GM12892 (cell line): ENCODE measurements around the gene PLA2G6.
A peak's percentile ranks its signal among the peaks of the same experiment; 100 is the strongest.

Experiments used
- DNase-seq: peaks from one replicate; pipeline ENCODE4 v3.0.0; 2011; ENCODE audit not compliant: insufficient read length
- FAIRE-seq: peaks from 2 replicates; lab custom pipeline; 2011; peaks lifted over from hg19 to GRCh38; lab: Jason Lieb, UNC
- POLR2A ChIP-seq: IDR thresholded peaks from 2 replicates; pipeline ENCODE4 v1.6.1; 2011; ENCODE audit warnings: low read depth, low read length, control low read depth
- POLR2AphosphoS5 ChIP-seq: IDR thresholded peaks from 2 replicates; pipeline ENCODE4 v1.6.1; 2011; ENCODE audit warnings: low read depth, low read length, control low read depth
- TAF1 ChIP-seq: IDR thresholded peaks from 2 replicates; pipeline ENCODE4 v1.6.1; 2011; ENCODE audit warnings: low read depth, mild to moderate bottlenecking, control low read depth, low read length, borderline replicate concordance

Gene PLA2G6

GRCh38 chr22:38212442-38212841 is 30.8 kb upstream of the PLA2G6 start:
- DNase-seq, result no peak
- TF ChIP-seq POLR2AphosphoS5 (no peak), POLR2A (no peak), TAF1 (no peak)
- FAIRE-seq, result no peak

GRCh38 chr22:38211556-38211955 is 29.9 kb upstream of the PLA2G6 start:
- TF ChIP-seq POLR2A, result no peak
- no peak for TF ChIP-seq TAF1
- TF ChIP-seq POLR2AphosphoS5, result no peak
- FAIRE-seq, result no peak
- no peak for DNase-seq

- FAIRE-seq, result no peak
- DNase-seq, result no peak
- no peak for TF ChIP-seq POLR2A
- TF ChIP-seq TAF1, result no peak
- no peak for TF ChIP-seq POLR2AphosphoS5
Observed at GRCh38 chr22:38208551-38208968, 26.9 kb upstream of the PLA2G6 start.

- DNase-seq (no peak), FAIRE-seq (no peak)
- TF ChIP-seq POLR2AphosphoS5 (no peak), POLR2A (no peak)
Observed at GRCh38 chr22:38207898-38208432, 26.3 kb upstream of the PLA2G6 start.

- FAIRE-seq (no peak), DNase-seq (no peak)
- no peak for TF ChIP-seq TAF1
- no peak for TF ChIP-seq POLR2A
- no peak for TF ChIP-seq POLR2AphosphoS5
Observed at GRCh38 chr22:38205261-38206128, 23.9 kb upstream of the PLA2G6 start.

GRCh38 chr22:38204784-38205183 is 23.2 kb upstream of the PLA2G6 start:
- TF ChIP-seq POLR2A, result no peak
- TF ChIP-seq POLR2AphosphoS5, result no peak
- TF ChIP-seq TAF1, result no peak
- DNase-seq, result no peak
- peak; percentile 86 for FAIRE-seq

GRCh38 chr22:38203855-38204514 is 22.4 kb upstream of the PLA2G6 start:
- TF ChIP-seq POLR2AphosphoS5, result no peak
- no peak for TF ChIP-seq POLR2A
- TF ChIP-seq TAF1, result no peak
- DNase-seq (no peak), FAIRE-seq (no peak)

- TF ChIP-seq POLR2A (no peak), POLR2AphosphoS5 (no peak), TAF1 (no peak)
- FAIRE-seq (peak; percentile 81), DNase-seq (no peak)
Observed at GRCh38 chr22:38203090-38203810, 21.6 kb upstream of the PLA2G6 start.

GRCh38 chr22:38202437-38203089 is 20.9 kb upstream of the PLA2G6 start:
- DNase-seq (no peak), FAIRE-seq (peak; percentile 67)

GRCh38 chr22:38201711-38202436 is 20.2 kb upstream of the PLA2G6 start, which contains the start of gene MAFF:
MAFF (plus strand) TSS chr22:38201994; CDS start chr22:38213854, 11,860 bp downstream.
- FAIRE-seq (peak; percentile 95), DNase-seq (peak; percentile 89)
- TF ChIP-seq TAF1, result 0 out of 2 replicates have a peak, but pooled peaks have one; percentile 3
- TF ChIP-seq POLR2A, result peak; percentile 29; the same call in 1 of the 2 replicates
- TF ChIP-seq POLR2AphosphoS5, result no peak

More at GRCh38 chr22:38202437-38203089, 20.9 kb upstream of the PLA2G6 start:
- TF ChIP-seq POLR2AphosphoS5, result no peak
- no peak for TF ChIP-seq TAF1
- TF ChIP-seq POLR2A, result no peak

- no peak for FAIRE-seq
- TF ChIP-seq POLR2AphosphoS5 (no peak), POLR2A (no peak)
- no peak for DNase-seq
Observed at GRCh38 chr22:38201371-38201710, 19.7 kb upstream of the PLA2G6 start.
